Smooth muscle cell (in vitro differentiated cells): ENCODE data around the gene PTPRH. TPM values are rescaled to one million over a fixed set of nuclear protein-coding genes. Genes with fewer than 3 reads are reported as not detected.
"Not testable (repeated sequence)": the region's sequence is repeated elsewhere in the genome, so short reads cannot be mapped to it uniquely, and the experiment has no call there.

Source experiments
- DNase-seq: peaks from one replicate; lab custom pipeline; 2025; ENCODE audit not compliant: unreplicated experiment; lab: John Stamatoyannopoulos, UW
- H2AFZ ChIP-seq: fragments of 200-600 bp; sonication (generic); 2 replicates; pipeline ENCODE4 v1.6.0; 2016; ENCODE audit warnings: antibody characterized with exemption, low read depth, mild to moderate bottlenecking
- H3F3A ChIP-seq: fragments of 200-600 bp; sonication (generic); 2 replicates; pipeline ENCODE4 v1.6.0; 2017; ENCODE audit warnings: antibody characterized with exemption, low read depth
- H3K27ac ChIP-seq: fragments of 200-600 bp; sonication (generic); 2 replicates; pipeline ENCODE4 v1.5.1; 2016; ENCODE audit warnings: low read depth, mild to moderate bottlenecking
- H3K27me3 ChIP-seq: fragments of 200-600 bp; sonication (generic); 2 replicates; pipeline ENCODE4 v1.6.1; 2016; ENCODE audit warnings: low read depth, mild to moderate bottlenecking
- H3K36me3 ChIP-seq: fragments of 200-600 bp; sonication (generic); 2 replicates; pipeline ENCODE4 v1.5.1; 2016; ENCODE audit warnings: low read depth
- H3K4me1 ChIP-seq: fragments of 200-600 bp; sonication (generic); 2 replicates; pipeline ENCODE4 v1.5.1; 2016; ENCODE audit warnings: low read depth
- H3K4me2 ChIP-seq: fragments of 200-600 bp; sonication (generic); 2 replicates; pipeline ENCODE4 v1.6.0; 2016; ENCODE audit warnings: mild to moderate bottlenecking
- H3K4me3 ChIP-seq: fragments of 200-600 bp; sonication (generic); 2 replicates; pipeline ENCODE4 v1.5.1; 2016; ENCODE audit warnings: mild to moderate bottlenecking
- H3K79me2 ChIP-seq: fragments of 200-600 bp; sonication (generic); 2 replicates; pipeline ENCODE4 v1.6.0; 2016; ENCODE audit warnings: low read depth, mild to moderate bottlenecking
- H3K9ac ChIP-seq: fragments of 200-600 bp; sonication (generic); 2 replicates; pipeline ENCODE4 v1.6.0; 2016; ENCODE audit warnings: low read depth
- H3K9me3 ChIP-seq: fragments of 200-600 bp; sonication (generic); replicated peaks from 2 replicates; pipeline ENCODE4 v1.5.1; 2016; ENCODE audit warnings: low read depth
- H4K20me1 ChIP-seq: fragments of 200-600 bp; sonication (generic); 2 replicates; pipeline ENCODE4 v1.6.0; 2016; ENCODE audit warnings: low read depth
- WGBS: methylation state at CpG from one replicate; pipeline ENCODE4 v1.1.7; 2016; ENCODE audit warnings: low lambda C conversion rate; 5-methylcytosine and 5-hydroxymethylcytosine counted together
- polyA plus RNA-seq: library from polyadenylated mRNA; unstranded; fragments of >200 nt; fragmentation: Nextera tagmentation; extraction: Ambion mirVana; gene quantifications from 2 replicates; pipeline ENCODE4 v1.2.1, GENCODE V29; 2016
- total RNA-seq: library from RNA; depleted of rRNA; stranded (reverse); fragments of >200 nt; gene quantifications from 2 replicates; pipeline ENCODE4 v1.2.3, GENCODE V29; 2014
- TF ChIP-seq, protein P1 (sequence below): fragments of 200-600 bp; sonication (generic); IDR thresholded peaks from 2 replicates; pipeline ENCODE4 v1.5.1; 2017; ENCODE audit warnings: borderline replicate concordance, mild to moderate bottlenecking, antibody characterized with exemption; ENCODE audit not compliant: insufficient read depth, poor library complexity, severe bottlenecking

The PTPRH gene
- total and polyA plus RNA-seq, 2 experiments from 2014 or later = 0.18 TPM; not detected in 1

DNA sequence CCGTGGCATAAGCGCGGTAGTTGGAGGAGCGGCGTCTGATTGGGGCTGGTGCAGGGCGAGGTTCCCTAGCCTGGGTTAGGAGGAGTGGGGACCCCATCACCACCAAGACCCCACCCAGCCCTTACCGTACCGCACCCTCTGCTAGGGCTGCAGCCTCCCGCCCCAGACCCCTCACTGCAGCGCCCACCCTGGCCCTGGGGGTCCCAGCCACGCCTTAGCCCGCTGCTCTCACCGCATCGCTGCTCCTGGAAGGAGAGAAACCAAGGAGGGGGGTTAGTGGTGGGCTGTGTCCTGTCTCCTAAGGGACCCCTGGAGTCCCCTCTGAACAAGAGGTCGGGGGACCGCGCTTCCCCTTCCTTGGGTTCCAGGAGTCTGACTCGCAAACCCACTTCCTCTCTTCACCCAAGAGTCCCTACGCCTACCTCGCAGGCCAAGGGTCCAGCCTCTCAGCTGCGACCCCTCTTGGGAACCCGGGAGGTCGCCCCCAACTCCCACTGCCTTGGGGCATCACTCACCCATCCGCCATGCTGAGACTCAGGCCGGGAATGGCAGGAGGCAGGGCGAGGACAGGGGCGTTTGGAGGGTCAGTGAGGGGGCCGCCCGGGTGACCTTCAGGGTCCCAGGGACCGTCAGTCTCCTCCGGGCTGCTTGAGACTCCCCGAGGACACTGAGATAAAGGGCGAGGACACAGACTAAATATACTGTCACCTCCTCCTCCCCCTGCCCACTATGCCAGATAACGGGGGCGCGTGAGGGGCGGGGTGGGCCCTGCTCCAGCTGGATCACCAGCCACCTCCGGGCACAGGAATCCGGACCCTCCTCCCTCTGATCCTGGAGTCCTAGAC is 52.0 kb downstream of the PTPRH start, which contains the start of gene TNNI3:
Gene TNNI3 (minus strand): TSS at position 669 of the 845 bp plus-strand sequence. CDS start 143 bp downstream, at position 526.
- no peaks in the 10 kb centered on the region for H3K79me2 ChIP-seq
- H3K9me3 ChIP-seq = no peaks in the 10 kb centered on the region
- H3K4me2 ChIP-seq = peak within 1 kb of the TSS; percentile 80
- H3F3A ChIP-seq = no peaks in the 10 kb centered on the region
- H3K27ac ChIP-seq = no peak within 1 kb of the TSS
- H3K9ac ChIP-seq = no peak within 1 kb of the TSS
- H2AFZ ChIP-seq = no peak within 1 kb of the TSS
- H3K4me1 ChIP-seq = no peaks in the 10 kb centered on the region
- H3K27me3 ChIP-seq = peaks cover 27% of the 10 kb centered on the region
- TF ChIP-seq, protein P1, sequence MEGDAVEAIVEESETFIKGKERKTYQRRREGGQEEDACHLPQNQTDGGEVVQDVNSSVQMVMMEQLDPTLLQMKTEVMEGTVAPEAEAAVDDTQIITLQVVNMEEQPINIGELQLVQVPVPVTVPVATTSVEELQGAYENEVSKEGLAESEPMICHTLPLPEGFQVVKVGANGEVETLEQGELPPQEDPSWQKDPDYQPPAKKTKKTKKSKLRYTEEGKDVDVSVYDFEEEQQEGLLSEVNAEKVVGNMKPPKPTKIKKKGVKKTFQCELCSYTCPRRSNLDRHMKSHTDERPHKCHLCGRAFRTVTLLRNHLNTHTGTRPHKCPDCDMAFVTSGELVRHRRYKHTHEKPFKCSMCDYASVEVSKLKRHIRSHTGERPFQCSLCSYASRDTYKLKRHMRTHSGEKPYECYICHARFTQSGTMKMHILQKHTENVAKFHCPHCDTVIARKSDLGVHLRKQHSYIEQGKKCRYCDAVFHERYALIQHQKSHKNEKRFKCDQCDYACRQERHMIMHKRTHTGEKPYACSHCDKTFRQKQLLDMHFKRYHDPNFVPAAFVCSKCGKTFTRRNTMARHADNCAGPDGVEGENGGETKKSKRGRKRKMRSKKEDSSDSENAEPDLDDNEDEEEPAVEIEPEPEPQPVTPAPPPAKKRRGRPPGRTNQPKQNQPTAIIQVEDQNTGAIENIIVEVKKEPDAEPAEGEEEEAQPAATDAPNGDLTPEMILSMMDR = no peak
- no peak for DNase-seq
- H4K20me1 ChIP-seq = no peaks in the 10 kb centered on the region
- no peaks in the 10 kb centered on the region for H3K36me3 ChIP-seq
- H3K4me3 ChIP-seq = peak within 1 kb of the TSS; percentile 37
- WGBS = 64% methylated on average over 25 of the region's 39 CpGs

DNA sequence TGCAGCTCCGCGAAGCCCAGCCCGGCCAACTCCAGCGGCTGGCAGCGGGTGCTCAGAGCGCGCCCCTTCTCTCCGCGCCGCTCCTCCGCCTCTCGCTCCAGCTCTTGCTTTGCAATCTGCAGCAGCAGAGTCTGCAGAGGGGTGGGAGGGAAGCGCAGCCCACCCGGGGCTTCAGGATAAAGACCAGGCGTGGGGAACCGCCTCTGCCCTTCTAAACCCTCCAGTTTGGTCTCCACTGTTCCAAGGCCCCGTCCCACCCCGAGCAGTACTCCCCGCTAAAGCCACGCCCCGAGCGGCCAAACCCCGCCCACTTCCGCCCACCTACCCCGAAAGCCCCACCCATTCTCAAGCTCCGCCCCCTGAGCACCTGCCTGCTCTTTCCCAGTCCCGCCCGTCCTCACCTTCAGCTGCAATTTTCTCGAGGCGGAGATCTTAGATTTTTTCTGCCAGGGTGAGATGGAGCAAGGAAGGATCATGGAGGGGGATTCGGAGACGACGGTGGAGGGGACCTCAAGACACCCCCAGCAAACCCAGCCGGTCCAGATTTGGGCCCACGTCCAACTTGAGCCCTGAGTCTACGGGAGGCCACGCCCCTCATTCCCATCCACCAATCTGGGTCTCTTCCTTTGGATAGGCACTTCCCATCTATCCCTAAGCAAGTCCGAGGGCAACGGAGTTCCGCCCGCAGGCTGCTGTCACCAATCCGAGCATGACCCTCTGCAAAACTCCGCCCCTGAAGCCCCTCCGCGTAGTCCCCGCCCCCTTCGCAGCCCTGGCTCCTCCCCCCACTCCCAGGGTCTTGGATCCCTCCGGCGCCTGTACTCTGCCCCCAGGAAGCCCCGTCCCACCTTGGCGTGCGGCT is 52.9 kb downstream of the PTPRH start:
- H3K36me3 ChIP-seq = no peaks in the 10 kb centered on the region
- DNase-seq = no peak
- H3F3A ChIP-seq = no peaks in the 10 kb centered on the region
- no peaks in the 10 kb centered on the region for H3K4me1 ChIP-seq
- H3K79me2 ChIP-seq = no peaks in the 10 kb centered on the region
- peak overlapping the region; percentile 80 for H3K4me2 ChIP-seq
- H3K27ac ChIP-seq = no peak overlapping the region
- TF ChIP-seq, protein P1 = no peak
- peaks cover 19% of the 10 kb centered on the region for H3K27me3 ChIP-seq
- no peaks in the 10 kb centered on the region for H4K20me1 ChIP-seq
- 11% methylated on average over 39 of the region's 52 CpGs for WGBS
- H3K4me3 ChIP-seq = peak overlapping the region; percentile 37
- H3K9ac ChIP-seq = no peak overlapping the region
- H3K9me3 ChIP-seq = no peaks in the 10 kb centered on the region
- H2AFZ ChIP-seq = no peak overlapping the region

DNA sequence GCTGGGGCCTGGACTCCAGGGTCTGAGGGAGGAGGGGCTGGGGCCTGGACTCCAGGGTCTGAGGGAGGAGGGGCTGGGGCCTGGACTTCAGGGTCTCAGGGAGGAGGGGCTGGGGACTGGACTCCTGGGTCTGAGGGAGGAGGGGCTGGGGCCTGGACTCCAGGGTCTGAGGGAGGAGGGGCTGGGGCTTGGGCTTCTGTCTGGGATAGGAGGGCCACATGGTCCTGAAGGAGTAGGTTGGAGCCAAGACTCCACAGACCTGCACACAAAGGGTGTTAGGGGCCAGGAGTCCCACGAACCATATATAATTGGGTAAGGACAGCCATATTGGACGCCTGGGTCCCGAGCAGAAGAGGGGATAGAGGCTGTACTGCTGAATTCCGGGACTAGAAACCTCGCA is 53.5 kb downstream of the PTPRH start:
- H3K9ac ChIP-seq = not testable (repeated sequence)

DNA sequence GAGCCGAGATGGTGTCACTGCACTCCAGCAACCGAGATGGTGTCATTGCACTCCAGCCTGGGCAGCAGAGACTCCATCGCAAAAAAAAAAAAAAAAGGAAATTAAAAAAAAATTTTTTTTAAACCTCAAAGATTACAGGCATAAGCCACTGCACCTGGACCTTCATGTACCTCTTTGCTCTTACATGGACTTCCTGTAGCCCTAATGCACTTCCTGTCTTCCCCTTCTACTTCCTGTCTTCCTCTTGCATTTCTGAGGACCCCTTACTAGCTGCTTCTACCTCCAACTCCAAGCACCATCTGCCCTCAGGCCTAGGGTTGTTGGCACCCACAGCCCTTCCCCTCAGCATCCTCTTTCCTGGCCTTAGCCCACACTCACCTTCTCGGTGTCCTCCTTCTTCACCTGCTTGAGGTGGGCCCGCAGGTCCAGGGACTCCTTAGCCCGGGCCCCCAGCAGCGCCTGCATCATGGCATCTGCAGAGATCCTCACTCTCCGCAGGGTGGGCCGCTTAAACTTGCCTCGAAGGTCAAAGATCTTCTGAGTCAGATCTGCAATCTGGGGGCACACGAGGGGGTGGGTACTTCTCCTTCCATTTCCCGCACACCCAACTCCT is 55.5 kb downstream of the PTPRH start:
- WGBS = 96% methylated on average over 11 of the region's 12 CpGs
- TF ChIP-seq, protein P1 = no peak
- H3K4me3 ChIP-seq = no peak overlapping the region
- no peak overlapping the region for H3K4me2 ChIP-seq
- H4K20me1 ChIP-seq = no peaks in the 10 kb centered on the region
- H3K79me2 ChIP-seq = no peaks in the 10 kb centered on the region
- no peaks in the 10 kb centered on the region for H3K36me3 ChIP-seq
- DNase-seq = no peak
- H3K4me1 ChIP-seq = peaks cover 7% of the 10 kb centered on the region
- H3F3A ChIP-seq = no peaks in the 10 kb centered on the region
- H2AFZ ChIP-seq = no peak overlapping the region
- peaks cover 12% of the 10 kb centered on the region for H3K27me3 ChIP-seq
- H3K9me3 ChIP-seq = no peaks in the 10 kb centered on the region
- H3K27ac ChIP-seq = no peak overlapping the region
- no peak overlapping the region for H3K9ac ChIP-seq

More for the DNA sequence above, 53.5 kb downstream of the PTPRH start:
- H3K9me3 ChIP-seq, H3K27ac ChIP-seq, H3K36me3 ChIP-seq, H2AFZ ChIP-seq, H3F3A ChIP-seq, H4K20me1 ChIP-seq, DNase-seq, H3K4me1 ChIP-seq, H3K79me2 ChIP-seq: not testable (repeated sequence)
- peak overlapping the region; percentile 37 for H3K4me3 ChIP-seq
- H3K4me2 ChIP-seq = peak overlapping the region; percentile 80
- WGBS = 29% methylated on average over 5 of the region's 5 CpGs
- peaks cover 12% of the 10 kb centered on the region for H3K27me3 ChIP-seq
